Astrocyte of the hippocampus (primary cell): ENCODE results near the gene BCL7A.
"Not testable (repeated sequence)": the region's sequence is repeated elsewhere in the genome, so short reads cannot be mapped to it uniquely, and the experiment has no call there.

Experiments
- DNase-seq: peaks from one replicate; pipeline ENCODE4 v3.0.0; 2011; ENCODE audit warnings: low read depth, low spot score

BCL7A gene

DNA sequence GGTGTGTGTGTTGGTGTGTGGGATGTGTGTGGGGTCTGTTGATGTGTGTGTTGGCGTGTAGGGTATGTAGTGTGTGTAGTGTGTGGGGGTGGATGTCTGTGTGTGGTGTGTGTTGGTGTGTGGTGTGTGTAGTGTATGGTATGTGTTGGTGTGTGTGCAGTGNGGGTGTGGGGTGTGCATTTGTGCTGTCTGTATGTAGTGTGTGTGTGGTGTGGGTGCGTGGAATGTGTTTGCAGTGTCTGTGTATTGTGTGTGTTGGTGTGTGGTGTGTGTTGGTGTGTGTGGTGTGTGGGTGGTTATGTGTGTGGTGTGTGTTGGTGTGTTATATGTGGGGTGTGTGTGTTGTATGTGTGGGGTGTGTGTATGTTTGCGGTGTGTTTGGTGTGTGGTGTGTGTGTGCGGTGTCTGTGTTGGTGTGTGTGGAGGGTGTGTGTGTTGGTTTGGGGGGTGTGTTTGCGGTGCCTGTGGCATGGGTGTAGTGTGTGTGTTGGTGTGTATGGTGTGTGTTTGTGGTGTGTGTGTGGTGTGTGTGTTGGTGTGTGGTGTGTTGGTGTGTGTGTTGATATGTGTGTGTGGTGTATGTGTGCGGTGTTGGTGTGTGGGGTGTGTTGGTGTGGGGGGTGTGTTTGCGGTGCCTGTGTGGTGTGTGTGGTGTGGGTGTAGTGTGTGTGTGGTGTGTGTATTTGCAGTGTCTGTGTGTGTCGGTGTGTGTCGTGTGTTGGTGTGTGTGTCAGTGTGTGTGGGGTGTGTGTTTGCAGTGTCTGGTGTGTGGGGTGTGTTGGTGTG, 71.6 kb downstream of the BCL7A start:
- DNase-seq: no peak

DNA sequence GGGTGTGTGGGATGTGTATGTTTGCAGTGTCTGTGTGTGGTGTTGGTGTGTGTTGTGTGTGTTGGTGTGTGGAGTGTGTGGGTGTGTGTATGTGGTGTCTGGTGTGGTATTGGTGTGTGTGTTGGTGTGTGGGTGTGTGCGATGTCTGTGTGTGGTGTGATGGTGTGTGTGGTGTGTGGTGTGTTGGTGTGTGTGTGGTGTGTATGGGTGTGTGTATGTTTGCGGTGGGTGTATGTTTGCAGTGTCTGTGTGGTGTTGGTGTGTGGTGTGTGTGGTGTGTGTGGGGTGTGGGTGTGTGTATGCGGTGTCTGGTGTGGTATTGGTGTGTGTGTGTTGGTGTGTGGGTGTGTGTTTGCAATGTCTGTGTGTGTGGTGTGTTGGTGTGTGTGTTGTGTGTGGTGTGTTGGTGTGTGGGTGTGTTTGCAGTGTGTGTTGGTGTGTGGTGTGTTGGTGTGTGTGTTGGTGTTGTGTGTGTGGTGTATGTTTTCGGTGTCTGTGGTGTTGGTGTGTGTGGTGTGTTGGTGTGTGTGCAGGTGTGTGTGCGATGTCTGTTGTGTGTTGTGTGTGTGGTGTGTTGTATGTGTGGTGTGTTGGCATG, 72.6 kb downstream of the BCL7A start:
- DNase-seq: no peak

DNA sequence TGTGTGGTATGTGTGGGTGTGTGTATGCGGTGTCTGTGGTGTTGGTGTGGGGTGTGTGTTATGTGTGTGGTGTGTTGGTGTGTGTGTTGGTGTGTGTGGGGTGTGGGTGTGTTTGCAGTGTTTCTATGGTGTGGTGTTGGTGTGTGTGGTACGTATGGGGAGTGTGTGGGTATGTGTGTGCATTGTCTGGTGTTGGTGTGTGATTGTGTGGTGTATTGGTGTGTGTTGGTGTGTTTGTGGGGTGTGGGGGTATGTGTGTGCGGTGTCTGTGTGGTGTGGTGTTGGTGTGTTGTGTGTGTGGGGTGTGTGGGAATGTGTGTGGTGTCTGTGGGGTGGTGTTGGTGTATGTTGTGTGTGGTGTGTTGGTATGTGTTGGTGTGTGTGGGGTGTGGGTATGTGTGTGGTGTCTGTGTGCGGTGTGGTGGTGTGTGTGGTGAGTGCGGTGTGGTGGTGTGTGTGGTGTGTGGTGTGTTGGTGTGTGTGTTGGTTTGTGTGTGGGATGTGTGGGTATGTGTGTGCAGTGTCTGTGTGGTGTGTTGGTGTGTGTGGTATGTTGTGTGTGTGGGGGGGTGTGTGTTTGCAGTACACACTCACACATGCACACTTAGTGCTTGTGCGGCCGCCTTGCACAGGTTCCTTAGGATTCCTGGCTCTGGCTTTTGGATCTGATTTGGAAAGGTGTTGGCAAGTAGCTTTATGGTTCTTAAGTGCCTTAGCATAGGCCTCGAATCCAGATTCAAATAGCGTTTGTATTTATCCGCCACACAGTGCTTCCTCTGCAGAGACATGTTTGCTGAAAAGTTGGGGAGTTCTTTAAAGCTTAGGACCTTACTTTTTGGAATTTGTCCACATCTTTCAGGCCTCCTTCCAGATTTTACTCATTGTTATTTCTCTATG, 73.3 kb downstream of the BCL7A start:
- no peak for DNase-seq

DNA sequence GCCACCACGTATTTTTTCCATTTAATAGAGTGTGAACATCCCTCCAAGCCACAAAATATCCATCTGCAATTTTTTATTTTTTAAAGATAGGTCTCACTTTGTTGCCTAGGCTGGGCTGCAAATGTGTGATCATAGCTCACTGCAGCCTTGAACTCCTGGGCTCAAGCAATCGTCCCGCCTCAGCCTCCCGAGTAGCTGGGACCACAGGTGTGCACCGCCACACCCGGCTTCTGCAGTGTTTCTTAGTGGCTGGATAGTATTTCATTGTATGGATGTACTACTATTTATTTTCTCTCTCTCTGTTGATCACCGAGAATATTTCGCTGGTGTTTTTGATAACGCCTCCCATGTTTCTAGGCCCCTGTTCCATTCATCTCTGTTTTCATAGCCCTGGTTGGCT, 74.3 kb downstream of the BCL7A start:
- DNase-seq: no peak

DNA sequence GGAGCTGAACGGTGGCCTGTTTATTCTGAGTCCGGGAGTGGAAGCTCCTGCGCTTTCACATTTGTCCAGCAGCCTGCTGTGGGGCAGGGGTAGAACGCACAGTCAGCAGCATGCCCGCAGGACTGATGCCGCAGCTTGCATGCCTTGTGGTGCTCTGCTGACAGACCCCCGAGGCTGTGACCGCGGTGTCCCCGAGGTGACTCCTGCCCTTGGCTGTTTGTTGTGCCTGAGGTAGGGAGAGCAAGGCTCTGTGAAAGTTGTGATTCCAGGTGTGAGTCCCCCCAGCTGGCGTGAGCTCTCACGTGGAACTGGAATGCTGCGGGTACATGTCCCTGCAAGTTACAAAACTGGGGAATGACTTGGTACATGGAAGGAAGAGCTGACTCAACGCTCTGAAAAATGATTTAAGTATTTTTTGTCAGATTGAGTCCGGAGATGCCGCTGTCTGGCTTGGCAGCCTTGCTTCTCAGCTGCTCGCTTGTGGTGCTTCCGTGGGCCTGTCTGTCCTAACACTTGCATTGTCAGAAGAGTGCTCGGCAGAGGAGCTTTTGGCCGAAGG, 75.0 kb downstream of the BCL7A start:
- peak; percentile 28 for DNase-seq

DNA sequence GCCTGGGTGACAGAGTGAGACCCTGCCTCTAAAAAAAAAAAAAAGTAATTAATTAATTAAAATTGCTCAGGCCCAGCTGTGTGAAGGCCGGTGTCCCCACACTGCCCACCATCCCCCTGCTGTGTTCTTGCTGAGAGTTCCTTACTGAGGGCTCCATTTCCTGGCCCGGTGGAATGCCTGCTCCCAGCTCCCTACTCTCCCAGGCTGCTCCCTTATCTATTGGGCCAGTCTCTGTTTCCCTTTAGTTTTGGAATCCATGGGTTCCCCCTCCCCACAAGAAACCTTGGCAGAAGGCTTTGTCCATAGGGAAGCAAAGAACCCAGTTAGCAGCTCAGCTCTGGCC, 75.9 kb downstream of the BCL7A start:
- DNase-seq: no peak

DNA sequence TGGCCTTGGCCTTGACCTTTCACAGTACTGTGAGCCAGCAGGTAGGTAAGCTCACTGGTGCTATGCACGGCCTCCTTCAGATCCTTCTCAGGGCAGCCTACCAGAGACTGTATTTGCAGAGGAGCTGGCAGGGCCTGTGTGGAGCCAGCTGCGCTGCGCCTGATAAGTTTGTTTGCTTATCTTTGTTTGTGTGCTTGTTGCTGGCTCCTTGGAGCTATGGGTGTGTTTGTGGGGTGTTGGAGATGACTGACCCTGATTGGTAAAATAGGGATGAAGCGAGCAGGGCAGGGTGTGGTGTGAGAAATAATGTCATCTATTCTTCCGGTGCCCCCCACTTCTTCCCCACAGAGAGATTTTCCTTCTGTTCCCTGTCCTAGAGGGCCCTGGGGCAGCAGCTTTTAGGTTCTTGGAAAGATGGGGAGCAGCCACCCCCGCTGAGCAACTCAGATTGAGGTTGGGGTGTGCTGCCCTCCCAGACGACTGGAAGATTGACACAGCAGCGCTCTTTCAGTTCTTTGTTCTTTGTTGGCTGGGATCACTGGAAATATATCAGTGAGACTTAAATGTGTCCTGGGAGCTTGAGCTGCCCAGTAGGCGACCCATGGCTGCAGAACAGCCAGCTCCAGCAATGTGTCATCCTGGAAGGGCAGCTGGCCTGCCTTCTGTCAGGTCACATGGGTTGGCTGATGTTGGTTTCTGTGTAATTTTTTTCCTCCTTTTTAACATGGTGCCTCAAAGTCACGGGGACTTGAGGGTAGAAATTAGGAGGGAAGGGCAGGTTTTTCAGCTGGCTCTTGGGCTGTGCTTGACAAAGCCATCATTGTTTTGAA, 76.5 kb downstream of the BCL7A start:
- DNase-seq: peak; percentile 77

DNA sequence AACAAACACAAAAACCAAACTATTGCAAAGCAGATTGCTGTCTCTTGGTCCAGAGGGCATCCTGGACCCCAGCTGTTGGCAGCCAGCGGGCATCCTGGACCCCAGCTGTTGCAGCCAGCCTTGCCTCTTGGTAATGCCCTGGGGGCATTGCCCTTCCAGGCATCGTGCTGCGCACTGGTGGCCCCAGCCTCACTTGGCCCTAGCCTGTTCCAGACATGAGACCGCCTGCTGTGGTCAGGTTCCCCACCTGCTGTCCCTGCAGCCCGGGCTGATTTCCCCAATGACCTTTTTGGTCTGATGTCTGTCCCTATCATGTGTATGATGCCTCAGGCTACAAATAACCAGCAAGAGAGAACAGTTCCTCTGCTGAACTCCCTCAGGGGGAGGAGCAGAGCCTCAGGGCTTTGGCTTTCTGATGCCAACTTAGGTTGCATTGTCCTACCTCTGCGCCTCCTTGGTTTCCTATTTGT, 77.6 kb downstream of the BCL7A start:
- no peak for DNase-seq

DNA sequence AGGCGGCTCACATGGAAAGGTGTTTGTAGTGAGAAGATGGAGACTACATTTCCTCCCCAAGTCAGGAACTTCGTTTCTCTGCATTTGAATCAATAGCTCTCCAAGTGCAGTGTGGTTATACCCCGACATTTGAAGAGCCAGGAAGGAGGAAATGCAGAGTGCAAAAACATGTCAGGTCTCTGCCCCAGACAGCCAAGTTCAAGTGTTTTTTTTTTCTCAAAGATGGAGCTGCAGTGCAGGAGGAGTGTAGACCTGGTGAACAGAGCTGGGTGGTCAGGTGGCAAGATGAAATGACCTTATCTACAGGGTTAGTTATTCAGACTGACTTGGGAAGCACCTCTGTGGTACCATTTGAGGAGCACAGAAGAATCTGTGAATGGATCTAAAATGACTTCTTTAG, 78.2 kb downstream of the BCL7A start:
- DNase-seq: no peak

DNA sequence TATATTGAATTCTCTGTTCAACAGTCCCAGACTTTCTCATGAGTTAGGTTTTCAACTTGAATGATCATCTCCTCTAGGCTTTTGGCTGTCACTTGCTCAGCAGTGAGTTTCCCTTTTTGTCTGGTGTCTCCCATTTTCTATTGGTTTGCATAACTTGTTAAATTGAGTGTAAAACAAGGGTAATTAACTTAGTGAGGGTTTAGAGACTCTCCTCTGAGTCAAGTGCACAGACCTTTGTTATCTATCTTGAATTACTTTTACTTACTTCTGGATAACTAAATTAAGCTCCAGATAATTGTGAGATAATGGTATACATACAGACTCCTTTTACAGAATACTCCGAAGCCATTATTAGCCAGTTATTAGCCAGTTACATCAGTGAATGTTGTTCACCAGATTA, 78.9 kb downstream of the BCL7A start:
- no peak for DNase-seq

DNA sequence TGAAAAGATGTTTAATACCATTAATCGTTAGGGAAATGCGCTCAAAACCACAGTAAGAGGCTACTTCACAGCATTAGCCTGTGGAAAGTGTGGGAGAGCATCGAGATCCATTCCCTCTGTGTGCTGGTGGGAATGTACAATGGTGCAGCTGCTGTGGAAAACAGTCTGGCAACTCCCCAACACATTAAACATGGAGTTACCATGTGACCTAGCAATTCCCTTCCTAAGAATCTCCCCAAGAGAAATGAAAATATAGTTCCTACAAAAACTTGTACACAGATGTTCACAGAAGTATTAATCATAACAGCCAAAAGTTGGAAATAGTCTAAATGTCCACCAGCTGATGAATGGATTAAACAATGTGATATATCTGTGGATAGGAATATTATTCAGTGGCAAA, 80.6 kb downstream of the BCL7A start:
- DNase-seq: no peak

DNA sequence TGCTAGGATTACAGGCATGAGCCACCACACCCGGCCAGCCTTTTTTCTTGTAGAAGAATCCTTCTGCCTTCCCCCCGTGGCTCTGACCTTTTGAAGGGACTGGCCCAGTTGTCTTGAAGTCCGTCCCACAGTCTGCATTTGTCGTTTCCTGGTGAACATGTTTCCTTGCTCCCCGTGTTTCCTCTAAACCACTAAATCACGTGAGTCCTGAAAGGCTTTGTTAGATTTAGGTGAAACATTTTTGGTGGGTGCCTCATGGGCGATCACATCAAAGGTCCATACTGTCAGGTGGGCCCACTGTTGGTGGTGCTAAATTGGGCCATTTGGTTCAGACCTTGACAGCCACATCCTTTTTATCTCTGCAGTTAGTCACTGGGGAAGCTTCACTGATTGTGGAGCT, 83.2 kb downstream of the BCL7A start:
- DNase-seq: no peak

DNA sequence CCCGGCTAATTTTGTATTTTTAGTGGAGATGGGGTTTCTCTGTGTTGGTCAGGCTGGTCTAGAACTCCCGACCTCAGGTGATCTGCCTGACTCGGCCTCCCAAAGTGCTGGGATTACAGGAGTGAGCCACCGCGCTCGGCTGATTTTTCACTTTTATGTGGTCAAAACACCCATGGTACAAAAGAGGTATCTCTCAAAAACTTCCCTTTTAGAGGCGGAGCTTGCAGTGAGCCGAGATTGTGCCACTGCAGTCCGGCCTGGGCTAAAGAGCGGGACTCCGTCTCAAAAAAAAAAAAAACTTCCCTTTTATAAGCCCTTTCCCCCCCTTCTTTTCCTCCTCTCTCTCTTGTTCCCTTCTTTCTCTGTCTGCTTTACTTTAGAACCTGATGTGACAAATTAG, 83.8 kb downstream of the BCL7A start:
- not testable (repeated sequence) for DNase-seq

DNA sequence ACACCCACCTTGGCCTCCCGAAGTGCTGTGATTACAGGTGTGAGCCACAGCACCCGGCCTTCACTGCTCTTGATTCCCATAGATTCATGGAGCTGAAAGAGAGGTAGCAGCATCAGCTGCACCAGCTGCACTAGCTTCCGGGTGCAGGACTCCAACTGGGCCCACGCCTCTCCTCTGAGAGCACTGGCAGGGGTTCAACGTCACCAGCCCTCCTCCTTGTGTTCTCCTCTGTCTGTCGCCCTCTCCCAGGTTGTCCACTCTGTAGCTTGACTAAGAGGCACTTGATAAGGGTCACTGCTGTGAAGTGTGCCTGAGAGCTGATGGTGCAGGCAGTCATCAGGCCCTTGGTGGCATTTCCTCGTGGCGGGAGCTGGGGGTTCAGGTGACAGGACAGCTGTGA, 85.2 kb downstream of the BCL7A start:
- peak; percentile 29 for DNase-seq

DNA sequence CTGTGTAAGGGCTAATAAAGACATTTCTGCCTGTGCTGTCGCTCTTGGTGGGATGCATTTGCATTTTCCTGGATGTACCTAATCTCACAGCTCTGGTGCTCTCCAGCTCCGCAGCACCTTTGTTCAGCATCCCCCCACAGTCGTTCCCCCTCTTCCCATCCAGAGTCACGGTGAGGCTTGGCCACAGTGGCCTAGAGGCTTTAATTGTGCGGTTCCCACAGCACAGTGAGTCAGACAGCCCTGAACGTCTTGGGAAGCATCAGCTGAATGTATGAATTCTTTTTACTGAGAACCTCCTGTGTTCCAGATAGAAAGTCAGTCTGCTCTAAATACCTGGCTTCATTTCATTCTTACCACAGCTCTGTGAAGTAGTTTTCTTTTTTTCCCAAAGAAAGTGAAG, 85.6 kb downstream of the BCL7A start:
- peak; percentile 90 for DNase-seq

DNA sequence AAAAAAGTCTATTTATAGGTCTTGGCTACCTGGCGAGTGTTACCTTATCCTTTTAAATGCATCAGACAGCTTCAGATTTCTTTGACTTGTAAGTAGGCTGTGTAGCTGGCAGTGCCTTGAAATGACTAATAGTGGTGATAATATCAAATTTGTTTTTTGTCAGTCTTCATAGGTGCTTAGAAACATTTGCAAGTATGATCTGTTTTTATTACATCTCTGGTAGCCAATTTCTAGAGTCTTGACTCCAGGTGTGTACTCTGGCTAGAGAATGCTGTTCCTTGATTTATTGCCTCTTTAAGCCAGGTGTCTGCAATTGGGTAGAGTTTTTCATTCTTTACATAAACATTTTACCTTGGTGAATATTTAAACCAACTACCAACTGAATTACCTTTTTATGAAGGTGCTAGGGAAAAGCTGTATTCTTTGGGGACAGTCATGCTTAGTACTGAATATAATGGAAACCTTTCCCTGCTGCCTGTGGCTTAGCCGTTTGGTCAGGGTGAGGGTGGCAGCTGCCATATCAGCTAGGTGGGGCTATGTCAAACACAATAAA, 89.5 kb downstream of the BCL7A start:
- no peak for DNase-seq
